ENCODE measurements around the gene IL10RB. TPM values are rescaled to one million over a fixed set of nuclear protein-coding genes. Genes with fewer than 3 reads are reported as not detected.

The IL10RB gene
- total RNA-seq, 1 donor from 2014 or later, result 7.7 TPM

DNA sequence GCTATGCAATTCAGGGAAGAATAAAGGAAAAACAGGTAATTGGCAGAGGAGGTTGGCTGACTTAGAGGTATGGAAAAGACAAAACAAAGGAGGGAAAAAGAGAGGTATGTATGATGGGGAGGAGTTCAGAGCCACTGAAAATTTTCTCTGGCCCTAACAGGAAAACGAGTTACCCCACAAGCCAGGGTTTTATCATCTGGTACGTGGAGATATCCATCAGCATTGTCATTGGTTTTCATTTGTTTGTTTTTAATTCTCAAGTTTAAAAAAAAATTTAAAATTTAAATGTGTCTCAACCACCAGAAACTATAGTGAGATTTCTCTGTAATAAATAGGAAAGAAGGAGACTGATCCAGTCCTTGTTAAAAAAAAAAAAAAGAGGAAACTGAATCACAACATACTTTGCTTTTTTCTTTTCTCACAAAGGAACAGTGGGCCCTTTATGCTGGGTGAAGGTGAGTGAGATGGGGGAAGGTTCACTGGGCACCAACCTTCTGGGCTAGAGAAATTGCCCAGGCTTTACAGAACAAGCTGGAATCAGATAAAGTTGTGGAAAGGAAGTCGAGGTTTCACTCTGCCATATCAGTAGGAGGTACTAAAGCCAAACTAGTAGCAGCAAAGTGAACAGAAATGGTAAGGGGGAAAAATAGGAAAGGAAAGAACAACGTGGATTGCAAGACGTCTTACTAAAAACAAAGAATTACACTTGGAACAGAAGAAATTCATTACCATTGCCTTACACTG, 33.7 kb upstream of the IL10RB start:
- H3K4me1 Mint-ChIP-seq (ENCODE audit: low read depth), result peaks cover 27% of the 10 kb centered on the region
- no peaks in the 10 kb centered on the region for H3K27me3 Mint-ChIP-seq
- H3K36me3 Mint-ChIP-seq (ENCODE audit: insufficient read depth), result peaks cover 5% of the 10 kb centered on the region
- H3K27ac Mint-ChIP-seq, result peak overlapping the region; percentile 90
- TF ChIP-seq, protein P1, sequence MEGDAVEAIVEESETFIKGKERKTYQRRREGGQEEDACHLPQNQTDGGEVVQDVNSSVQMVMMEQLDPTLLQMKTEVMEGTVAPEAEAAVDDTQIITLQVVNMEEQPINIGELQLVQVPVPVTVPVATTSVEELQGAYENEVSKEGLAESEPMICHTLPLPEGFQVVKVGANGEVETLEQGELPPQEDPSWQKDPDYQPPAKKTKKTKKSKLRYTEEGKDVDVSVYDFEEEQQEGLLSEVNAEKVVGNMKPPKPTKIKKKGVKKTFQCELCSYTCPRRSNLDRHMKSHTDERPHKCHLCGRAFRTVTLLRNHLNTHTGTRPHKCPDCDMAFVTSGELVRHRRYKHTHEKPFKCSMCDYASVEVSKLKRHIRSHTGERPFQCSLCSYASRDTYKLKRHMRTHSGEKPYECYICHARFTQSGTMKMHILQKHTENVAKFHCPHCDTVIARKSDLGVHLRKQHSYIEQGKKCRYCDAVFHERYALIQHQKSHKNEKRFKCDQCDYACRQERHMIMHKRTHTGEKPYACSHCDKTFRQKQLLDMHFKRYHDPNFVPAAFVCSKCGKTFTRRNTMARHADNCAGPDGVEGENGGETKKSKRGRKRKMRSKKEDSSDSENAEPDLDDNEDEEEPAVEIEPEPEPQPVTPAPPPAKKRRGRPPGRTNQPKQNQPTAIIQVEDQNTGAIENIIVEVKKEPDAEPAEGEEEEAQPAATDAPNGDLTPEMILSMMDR (IDR thresholded peaks at IDR 0.05; ENCODE audit: unreplicated experiment), result no peak
- H3K9me3 Mint-ChIP-seq (ENCODE audit: low read depth), result peaks cover under 1% of the 10 kb centered on the region
- no peak for DNase-seq (ENCODE audit: low spot score, unreplicated experiment)
- no peak overlapping the region for H3K4me3 Mint-ChIP-seq (ENCODE audit: low read depth)

- Mint-ChIP-seq H3K36me3 (ENCODE audit: insufficient read depth) (peaks cover 16% of the 10 kb centered on the region), H3K27ac (peak overlapping the region; percentile 54)
These were observed 31.3 kb upstream of the IL10RB start for GRCh38 chr21:33234635-33235520.

GRCh38 chr21:33236013-33236686, 30.0 kb upstream of the IL10RB start:
- no peaks in the 10 kb centered on the region for H3K27me3 Mint-ChIP-seq
- peaks cover 24% of the 10 kb centered on the region for H3K4me1 Mint-ChIP-seq (ENCODE audit: low read depth)
- peaks cover 7% of the 10 kb centered on the region for H3K9me3 Mint-ChIP-seq (ENCODE audit: low read depth)
- TF ChIP-seq, protein P1 (IDR thresholded peaks at IDR 0.05; ENCODE audit: unreplicated experiment), result no peak
- H3K27ac Mint-ChIP-seq, result no peak overlapping the region
- no peak overlapping the region for H3K4me3 Mint-ChIP-seq (ENCODE audit: low read depth)
- peaks cover 18% of the 10 kb centered on the region for H3K36me3 Mint-ChIP-seq (ENCODE audit: insufficient read depth)
- DNase-seq (ENCODE audit: low spot score, unreplicated experiment), result no peak

More at GRCh38 chr21:33234635-33235520, 31.3 kb upstream of the IL10RB start:
- Mint-ChIP-seq H3K27me3 (no peaks in the 10 kb centered on the region), H3K9me3 (ENCODE audit: low read depth) (peaks cover 7% of the 10 kb centered on the region), H3K4me3 (ENCODE audit: low read depth) (no peak overlapping the region), H3K4me1 (ENCODE audit: low read depth) (peaks cover 26% of the 10 kb centered on the region)
- TF ChIP-seq, protein P1 (IDR thresholded peaks at IDR 0.05; ENCODE audit: unreplicated experiment), result no peak
- no peak for DNase-seq (ENCODE audit: low spot score, unreplicated experiment)

GRCh38 chr21:33236766-33237165, 29.4 kb upstream of the IL10RB start:
- Mint-ChIP-seq H3K27ac (peak overlapping the region; percentile 63), H3K4me3 (ENCODE audit: low read depth) (no peak overlapping the region)
- TF ChIP-seq, protein P1 (IDR thresholded peaks at IDR 0.05; ENCODE audit: unreplicated experiment), result no peak

GRCh38 chr21:33237486-33237885, 28.7 kb upstream of the IL10RB start:
- Mint-ChIP-seq H3K4me1 (ENCODE audit: low read depth) (peaks cover 15% of the 10 kb centered on the region), H3K27ac (no peak overlapping the region), H3K9me3 (ENCODE audit: low read depth) (peaks cover 7% of the 10 kb centered on the region), H3K27me3 (no peaks in the 10 kb centered on the region), H3K4me3 (ENCODE audit: low read depth) (no peak overlapping the region), H3K36me3 (ENCODE audit: insufficient read depth) (peaks cover 25% of the 10 kb centered on the region)
- DNase-seq (ENCODE audit: low spot score, unreplicated experiment), result no peak
- TF ChIP-seq, protein P1 (IDR thresholded peaks at IDR 0.05; ENCODE audit: unreplicated experiment), result no peak

More at GRCh38 chr21:33236766-33237165, 29.4 kb upstream of the IL10RB start:
- H3K27me3 Mint-ChIP-seq, result no peaks in the 10 kb centered on the region
- no peak for DNase-seq (ENCODE audit: low spot score, unreplicated experiment)
- peaks cover 7% of the 10 kb centered on the region for H3K9me3 Mint-ChIP-seq (ENCODE audit: low read depth)
- peaks cover 20% of the 10 kb centered on the region for H3K4me1 Mint-ChIP-seq (ENCODE audit: low read depth)
- peaks cover 19% of the 10 kb centered on the region for H3K36me3 Mint-ChIP-seq (ENCODE audit: insufficient read depth)

Measured in progenitor cell of endocrine pancreas (in vitro differentiated cells).